SU-DHL-6 (cell line): ENCODE measurements around the gene ATG2B.

ENCODE experiments used
- H2AFZ ChIP-seq: fragments of 200-600 bp; sonication (generic); 2 replicates; pipeline ENCODE4 v1.6.1; 2014; ENCODE audit warnings: low read depth, mild to moderate bottlenecking, moderate library complexity, mixed read lengths, antibody characterized with exemption, low read length; ENCODE audit not compliant: severe bottlenecking
- H3F3A ChIP-seq: fragments of 200-600 bp; shearing (Covaris generic); 2 replicates; pipeline ENCODE4 v1.6.0; 2016; ENCODE audit warnings: antibody characterized with exemption, mild to moderate bottlenecking; ENCODE audit not compliant: insufficient read depth
- H3K27ac ChIP-seq: fragments of 200-600 bp; sonication (generic); 2 replicates; pipeline ENCODE4 v1.5.1; 2016; ENCODE audit warnings: low read depth, mild to moderate bottlenecking, low read length, moderate library complexity, mixed read lengths
- H3K27me3 ChIP-seq: fragments of 200-600 bp; sonication (generic), shearing (Covaris generic); 2 replicates; pipeline ENCODE4 v1.6.0; 2014; ENCODE audit warnings: mild to moderate bottlenecking, low read length
- H3K36me3 ChIP-seq: fragments of 200-600 bp; sonication (generic); 2 replicates; pipeline ENCODE4 v1.6.1; 2014; ENCODE audit warnings: mild to moderate bottlenecking, low read length, mixed read lengths
- H3K4me2 ChIP-seq: fragments of 300-600, 200-600 bp; shearing (Covaris generic), sonication (generic); 2 replicates; pipeline ENCODE4 v1.6.0; 2014; ENCODE audit warnings: low read length, low read depth, mild to moderate bottlenecking; ENCODE audit not compliant: poor library complexity, severe bottlenecking
- H3K4me3 ChIP-seq: fragments of 200-600 bp; sonication (generic); 2 replicates; pipeline ENCODE4 v1.5.1; 2014; ENCODE audit warnings: antibody characterized with exemption, low read length, mild to moderate bottlenecking, mixed read lengths; ENCODE audit not compliant: insufficient read depth, poor library complexity, severe bottlenecking
- H3K79me2 ChIP-seq: fragments of 200-600 bp; sonication (generic); 2 replicates; pipeline ENCODE4 v1.6.1; 2014; ENCODE audit warnings: mild to moderate bottlenecking, low read length, moderate library complexity; ENCODE audit not compliant: insufficient read depth
- H3K9ac ChIP-seq: fragments of 200-600 bp; sonication (generic); 2 replicates; pipeline ENCODE4 v1.7.0; 2014; ENCODE audit warnings: mild to moderate bottlenecking, low read length
- H3K9me2 ChIP-seq: fragments of 200-600 bp; sonication (generic); replicated peaks from 2 replicates; pipeline ENCODE4 v1.6.1; 2014; ENCODE audit warnings: low read length; ENCODE audit not compliant: insufficient read depth
- H3K9me3 ChIP-seq: fragments of 200-600 bp; sonication (generic); 2 replicates; pipeline ENCODE4 v1.6.1; 2014; ENCODE audit warnings: low read length, mixed read lengths; ENCODE audit not compliant: insufficient read depth
- H4K20me1 ChIP-seq: fragments of 200-600 bp; sonication (generic); 2 replicates; pipeline ENCODE4 v1.6.1; 2014; ENCODE audit warnings: low read depth, mild to moderate bottlenecking, antibody characterized with exemption, low read length, moderate library complexity, mixed read lengths
- EZH2phosphoT487 ChIP-seq: fragments of 200-600 bp; sonication (generic), shearing (Covaris generic); conservative IDR thresholded peaks from 2 replicates; pipeline ENCODE4 v1.6.1; 2018; ENCODE audit warnings: mild to moderate bottlenecking, antibody characterized with exemption, low read length, moderate library complexity, mixed read lengths
- TF ChIP-seq, protein P1 (sequence below): fragments of 200-600 bp; sonication (generic); IDR thresholded peaks from one replicate; pipeline ENCODE4 v1.5.1; 2017; ENCODE audit warnings: antibody characterized with exemption, mild to moderate bottlenecking, low read length, moderate library complexity; ENCODE audit not compliant: insufficient read depth, poor library complexity, severe bottlenecking

Gene ATG2B

DNA sequence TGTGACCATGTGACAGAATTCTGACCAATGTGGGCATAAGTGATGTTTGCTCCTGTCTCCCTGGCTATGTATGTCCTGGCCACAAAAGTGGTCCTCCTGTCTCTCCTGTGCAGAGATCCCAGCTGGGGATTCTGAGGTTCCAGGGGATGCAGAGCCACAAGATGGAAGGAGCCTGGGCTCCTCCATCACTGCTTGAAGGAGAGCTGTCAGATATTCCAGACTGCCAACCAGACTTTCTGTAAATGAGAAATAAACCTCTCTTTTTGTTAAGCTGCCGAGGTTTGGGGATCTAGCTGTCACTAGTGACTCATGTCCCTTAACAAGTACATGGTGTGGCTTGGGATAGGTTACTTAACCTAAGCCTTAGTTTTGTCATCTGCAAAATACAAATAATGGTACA lies 85.3 kb downstream of the ATG2B start:
- no peak overlapping the region for H3K4me3 ChIP-seq
- no peaks in the 10 kb centered on the region for H3K9me3 ChIP-seq
- H3K27me3 ChIP-seq: no peaks in the 10 kb centered on the region
- no peaks in the 10 kb centered on the region for H3F3A ChIP-seq
- no peak overlapping the region for H3K9ac ChIP-seq
- no peaks in the 10 kb centered on the region for H4K20me1 ChIP-seq
- no peak overlapping the region for H2AFZ ChIP-seq
- no peak overlapping the region for H3K27ac ChIP-seq
- H3K79me2 ChIP-seq: no peaks in the 10 kb centered on the region
- no peaks in the 10 kb centered on the region for H3K9me2 ChIP-seq
- no peaks in the 10 kb centered on the region for H3K36me3 ChIP-seq
- TF ChIP-seq EZH2phosphoT487: no peak
- TF ChIP-seq, protein P1, sequence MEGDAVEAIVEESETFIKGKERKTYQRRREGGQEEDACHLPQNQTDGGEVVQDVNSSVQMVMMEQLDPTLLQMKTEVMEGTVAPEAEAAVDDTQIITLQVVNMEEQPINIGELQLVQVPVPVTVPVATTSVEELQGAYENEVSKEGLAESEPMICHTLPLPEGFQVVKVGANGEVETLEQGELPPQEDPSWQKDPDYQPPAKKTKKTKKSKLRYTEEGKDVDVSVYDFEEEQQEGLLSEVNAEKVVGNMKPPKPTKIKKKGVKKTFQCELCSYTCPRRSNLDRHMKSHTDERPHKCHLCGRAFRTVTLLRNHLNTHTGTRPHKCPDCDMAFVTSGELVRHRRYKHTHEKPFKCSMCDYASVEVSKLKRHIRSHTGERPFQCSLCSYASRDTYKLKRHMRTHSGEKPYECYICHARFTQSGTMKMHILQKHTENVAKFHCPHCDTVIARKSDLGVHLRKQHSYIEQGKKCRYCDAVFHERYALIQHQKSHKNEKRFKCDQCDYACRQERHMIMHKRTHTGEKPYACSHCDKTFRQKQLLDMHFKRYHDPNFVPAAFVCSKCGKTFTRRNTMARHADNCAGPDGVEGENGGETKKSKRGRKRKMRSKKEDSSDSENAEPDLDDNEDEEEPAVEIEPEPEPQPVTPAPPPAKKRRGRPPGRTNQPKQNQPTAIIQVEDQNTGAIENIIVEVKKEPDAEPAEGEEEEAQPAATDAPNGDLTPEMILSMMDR: no peak
- H3K4me2 ChIP-seq: no peak overlapping the region

DNA sequence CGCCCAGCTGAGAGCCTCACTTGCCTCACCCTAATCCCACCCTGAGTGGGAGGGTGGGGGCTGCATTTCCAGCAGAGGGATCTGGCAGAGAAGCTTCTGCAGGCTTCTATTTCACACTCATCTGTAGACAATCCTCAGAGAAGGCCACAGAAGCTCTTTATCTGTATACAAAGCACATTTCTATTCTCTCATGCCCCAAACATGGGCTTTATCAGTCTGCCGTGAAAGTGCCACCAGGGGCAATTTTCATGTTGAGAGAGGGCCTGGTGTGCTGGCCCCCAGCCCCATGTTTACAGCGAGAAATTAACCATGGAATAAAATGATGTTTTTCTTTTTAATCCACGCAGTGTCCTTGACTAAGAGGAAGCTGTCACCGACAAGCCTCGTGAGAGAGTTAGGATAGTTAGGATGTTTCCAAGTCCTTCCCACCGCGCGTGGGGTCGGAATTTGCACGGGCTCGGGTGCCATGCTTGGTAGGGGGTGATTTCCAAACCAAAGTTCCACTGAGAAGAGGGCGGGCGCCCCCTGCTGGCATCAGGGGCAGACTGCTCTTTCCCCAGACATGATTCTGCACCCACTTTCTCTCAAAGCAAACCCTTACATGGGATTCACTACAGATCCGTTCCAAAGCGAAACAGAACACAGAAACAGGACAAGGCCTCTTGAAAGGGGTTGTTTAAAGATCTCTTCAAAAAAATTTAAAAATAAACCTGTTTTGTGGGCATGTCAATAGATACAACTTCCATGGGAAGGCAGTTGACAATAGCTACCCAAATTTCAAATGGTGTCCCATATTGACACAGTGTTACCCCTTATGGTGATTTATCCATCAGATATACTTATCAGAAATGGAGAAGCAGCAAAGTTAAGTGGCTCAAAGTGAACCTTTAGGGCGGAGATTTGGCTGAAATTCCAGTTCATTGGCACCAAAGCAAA lies 87.7 kb downstream of the ATG2B start:
- H3K4me3 ChIP-seq: no peak overlapping the region

DNA sequence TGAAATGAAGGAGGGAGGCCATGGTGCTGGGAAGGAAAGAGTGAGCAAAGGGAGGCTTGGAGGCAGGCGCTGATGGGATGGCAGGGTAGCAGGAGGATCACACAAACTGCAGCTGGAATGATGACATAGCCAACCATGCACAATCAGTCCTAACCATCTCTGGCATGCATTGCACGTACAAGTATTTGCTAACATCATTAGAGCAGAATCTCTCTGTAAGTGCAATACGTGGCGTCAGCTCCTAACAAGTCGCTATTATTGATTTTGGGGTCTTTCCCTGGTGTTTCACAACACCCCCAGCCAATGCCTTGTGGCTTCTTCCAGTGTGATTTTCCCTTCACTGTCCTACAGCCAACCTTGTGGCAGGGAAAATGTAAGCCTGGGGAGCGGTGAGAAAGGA lies 88.6 kb downstream of the ATG2B start:
- Histone ChIP-seq H3F3A (no peaks in the 10 kb centered on the region), H3K4me2 (no peak overlapping the region), H4K20me1 (no peaks in the 10 kb centered on the region), H3K79me2 (no peaks in the 10 kb centered on the region), H3K36me3 (no peaks in the 10 kb centered on the region), H3K4me3 (no peak overlapping the region), H3K9ac (no peak overlapping the region), H3K9me3 (no peaks in the 10 kb centered on the region), H3K27me3 (no peaks in the 10 kb centered on the region), H3K9me2 (no peaks in the 10 kb centered on the region), H2AFZ (no peak overlapping the region), H3K27ac (no peak overlapping the region)
- TF ChIP-seq, protein P1: no peak
- TF ChIP-seq EZH2phosphoT487: no peak

More for the DNA sequence above, 87.7 kb downstream of the ATG2B start:
- H3K4me2 ChIP-seq: no peak overlapping the region
- no peaks in the 10 kb centered on the region for H3K9me2 ChIP-seq
- no peak overlapping the region for H3K9ac ChIP-seq
- no peaks in the 10 kb centered on the region for H3K9me3 ChIP-seq
- H3K79me2 ChIP-seq: no peaks in the 10 kb centered on the region
- no peak overlapping the region for H2AFZ ChIP-seq
- no peak for TF ChIP-seq EZH2phosphoT487
- TF ChIP-seq, protein P1: peak; percentile 86
- no peaks in the 10 kb centered on the region for H3F3A ChIP-seq
- H4K20me1 ChIP-seq: no peaks in the 10 kb centered on the region
- no peak overlapping the region for H3K27ac ChIP-seq
- H3K36me3 ChIP-seq: no peaks in the 10 kb centered on the region
- no peaks in the 10 kb centered on the region for H3K27me3 ChIP-seq
